Body of pancreas (tissue), 4 donors: ENCODE measurements around the gene SHF.

Experiments
- CTCF ChIP-seq, 7 experiments: fragments of 450-650 bp in 4 of 7; fragments of 200-600 bp in 3 of 7; sonication (generic) in 3 of 7; IDR thresholded peaks; one replicate each; pipeline ENCODE4 v1.5.1; 2016 to 2019; ENCODE audit warnings: antibody characterized with exemption in 7 of 7
- POLR2A ChIP-seq, 3 donors: fragments of 450-650 bp; IDR thresholded peaks; one replicate each; pipeline ENCODE4 v1.6.1; 2016; ENCODE audit warnings: antibody characterized with exemption in 3 of 3, mild to moderate bottlenecking in 2 of 3

DNA sequence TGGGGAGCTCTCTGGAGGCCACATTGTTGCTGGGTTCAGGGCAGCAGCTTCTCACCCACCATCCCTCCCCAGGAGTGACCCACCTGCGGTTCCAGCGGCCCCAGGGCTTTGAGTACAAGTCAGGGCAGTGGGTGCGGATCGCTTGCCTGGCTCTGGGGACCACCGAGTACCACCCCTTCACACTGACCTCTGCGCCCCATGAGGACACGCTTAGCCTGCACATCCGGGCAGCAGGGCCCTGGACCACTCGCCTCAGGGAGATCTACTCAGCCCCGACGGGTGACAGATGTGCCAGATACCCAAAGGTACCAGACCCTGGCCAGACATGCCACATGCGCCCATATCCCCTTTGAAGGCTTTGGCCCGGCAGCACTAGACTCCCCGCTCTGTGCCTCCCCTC is 26.1 kb downstream of the SHF start:
- TF ChIP-seq CTCF (IDR thresholded peaks at IDR 0.05) (no peak), POLR2A (IDR thresholded peaks at IDR 0.05) (no peak)
